GM19238 (cell line): ENCODE results near the gene OR8H2.
"Not testable (repeated sequence)": the region's sequence is repeated elsewhere in the genome, so short reads cannot be mapped to it uniquely, and the experiment has no call there.

ENCODE experiments used
- DNase-seq: peaks from one replicate; pipeline ENCODE4 v3.0.0; 2011; ENCODE audit warnings: low spot score; ENCODE audit not compliant: insufficient read length

OR8H2 gene

GRCh38 chr11:56103210-56103737 lies at the start of gene OR8H2:
Gene OR8H2, plus strand, starts transcription at chr11:56103687. Its CDS starts 1,356 bp downstream, at chr11:56105043.
- DNase-seq, result no peak

GRCh38 chr11:56056366-56056765 lies 47.1 kb upstream of the OR8H2 start:
- not testable (repeated sequence) for DNase-seq

- DNase-seq, result not testable (repeated sequence)
Measured at GRCh38 chr11:56057661-56058237, 45.7 kb upstream of the OR8H2 start.

- DNase-seq, result not testable (repeated sequence)
Measured at GRCh38 chr11:56058260-56058780, 45.2 kb upstream of the OR8H2 start.

- DNase-seq, result no peak
Measured at GRCh38 chr11:56066980-56067379, 36.5 kb upstream of the OR8H2 start.

- DNase-seq, result no peak
Measured at GRCh38 chr11:56089697-56090096, 13.8 kb upstream of the OR8H2 start.

GRCh38 chr11:56093008-56093407 lies 10.5 kb upstream of the OR8H2 start, which contains the start of gene OR8I2:
Gene OR8I2, plus strand, starts transcription at chr11:56093308. Its CDS starts 0 bp downstream, at chr11:56093308.
- DNase-seq, result no peak

GRCh38 chr11:56122073-56122472 lies 18.6 kb downstream of the OR8H2 start, which contains the start of gene OR8H3:
Gene OR8H3, plus strand, starts transcription at chr11:56122373. Its CDS starts 0 bp downstream, at chr11:56122373.
- no peak for DNase-seq

- no peak for DNase-seq
Measured at GRCh38 chr11:56140151-56140661, 36.7 kb downstream of the OR8H2 start, which contains the start of gene OR8J3. Gene OR8J3, minus strand, starts transcription at chr11:56140201. Its CDS starts 2,483 bp downstream, at chr11:56137718.

GRCh38 chr11:56143681-56144080 lies 40.2 kb downstream of the OR8H2 start:
- not testable (repeated sequence) for DNase-seq

GRCh38 chr11:56151376-56151775 lies 47.9 kb downstream of the OR8H2 start:
- no peak for DNase-seq

- DNase-seq, result no peak
Measured at GRCh38 chr11:56152333-56152732, 48.8 kb downstream of the OR8H2 start.
